Vagina (tissue), 2 donors: ENCODE measurements around the gene IDH2.

Experiments
- CTCF ChIP-seq, 3 experiments: fragments of 450-650 bp in 2 of 3; fragments of 200-600 bp in 1 of 3; sonication (generic) in 1 of 3; IDR thresholded peaks; one replicate each; pipeline ENCODE4 v1.5.1; 2017 to 2019; ENCODE audit warnings: antibody characterized with exemption in 3 of 3, mild to moderate bottlenecking in 2 of 3, moderate library complexity in 2 of 3
- POLR2A ChIP-seq, 2 donors: fragments of 450-650 bp; IDR thresholded peaks; one replicate each; pipeline ENCODE4 v1.6.1; 2017; ENCODE audit warnings: antibody characterized with exemption in 2 of 2, mild to moderate bottlenecking in 2 of 2, moderate library complexity in 2 of 2
- POLR2AphosphoS5 ChIP-seq, 2 donors: sonication (generic); formaldehyde crosslinking; IDR thresholded peaks; one replicate each; pipeline ENCODE4 v1.9.0; 2017; ENCODE audit warnings: antibody characterized with exemption in 2 of 2, mild to moderate bottlenecking in 2 of 2, low read depth in 1 of 2; ENCODE audit not compliant: insufficient read depth in 1 of 2

GRCh38 chr15:90062023-90062442 is 40.2 kb downstream of the IDH2 start:
- TF ChIP-seq POLR2A (IDR thresholded peaks at IDR 0.05) = no peak
- no peak for TF ChIP-seq CTCF (IDR thresholded peaks at IDR 0.05)
- TF ChIP-seq POLR2AphosphoS5 (IDR thresholded peaks at IDR 0.05; ENCODE audit: insufficient read depth in 1 of 2, low read depth in 1 of 2) = no peak
